Liver (tissue), 3 donors: ENCODE measurements around the gene TLE3.

Experiments
- CTCF ChIP-seq: fragments of 150-350 bp; IDR thresholded peaks from 2 replicates; pipeline ENCODE4 v1.5.1; 2017; ENCODE audit warnings: improper control_type of control experiment, low read depth, low read length; ENCODE audit not compliant: missing input control
- FOXA1 ChIP-seq: IDR thresholded peaks from 2 replicates; pipeline ENCODE4 v1.6.1; 2016; ENCODE audit warnings: antibody characterized with exemption
- GABPA ChIP-seq, 2 donors: IDR thresholded peaks in 1 of 2; conservative IDR thresholded peaks in 1 of 2; 2 replicates each; pipeline ENCODE4 v1.6.1; 2016; ENCODE audit warnings: antibody characterized with exemption in 2 of 2, mild to moderate bottlenecking in 1 of 2, moderate library complexity in 1 of 2
- REST ChIP-seq: IDR thresholded peaks from 2 replicates; pipeline ENCODE4 v1.6.1; 2016; ENCODE audit warnings: antibody characterized with exemption, mild to moderate bottlenecking
- SP1 ChIP-seq: IDR thresholded peaks from 2 replicates; pipeline ENCODE4 v1.6.1; 2018; ENCODE audit warnings: antibody characterized with exemption, mild to moderate bottlenecking
- donor health status: healthy.
- donor health status: healthy.

- TF ChIP-seq GABPA (IDR thresholded peaks at IDR 0.05 in 1 of 2, conservative IDR thresholded peaks at IDR 0.05 in 1 of 2) (no peak), CTCF (no peak), SP1 (no peak), REST (no peak), FOXA1 (no peak)
These were observed 88.9 kb downstream of the TLE3 start for GRCh38 chr15:70008697-70009290.
